HCT116 (cell line): ENCODE measurements around the gene KCTD15. TPM values are rescaled to one million over a fixed set of nuclear protein-coding genes. Genes with fewer than 3 reads are reported as not detected.

Experiments
- ATAC-seq: fragments of 200-7000 bp; cut with Tn5 transposase; 2 replicates; pipeline ENCODE4 v1.9.1; 2020; ENCODE audit warnings: mild to moderate bottlenecking, moderate library complexity
- BruUV-seq: library from RNA; stranded (reverse); fragments of 400-500 nt; replicated peaks from 2 replicates; lab custom pipeline; 2021; lab: Mats Ljungman, UMichigan
- CTCF ChIA-PET: fragments of 300-600 bp; sonication (Branson Sonifier 250); formaldehyde crosslinking; loops from one replicate; lab custom pipeline; 2021; ENCODE audit warnings: antibody characterized with exemption; lab: Charles Lee
- POLR2A ChIA-PET: fragments of 300-600, 350-600 bp; sonication (Branson Sonifier 250); formaldehyde crosslinking; loops from one replicate; lab custom pipeline; 2021; ENCODE audit warnings: antibody characterized with exemption; lab: Charles Lee
- RAD21 ChIA-PET, 2 experiments: fragments of 300-600 bp; sonication (Branson Sonifier 250); formaldehyde crosslinking; loops; one replicate each; lab custom pipeline; 2023; ENCODE audit warnings: low total read pairs in 2 of 2; ENCODE audit not compliant: uncharacterized antibody in 2 of 2, unreplicated experiment in 2 of 2, low non-redundant PET in 1 of 2; lab: Charles Lee
- DNase-seq: peaks from one replicate; pipeline ENCODE4 v3.0.0-alpha.2; 2010; ENCODE audit warnings: low read depth, low spot score
- H2AFZ ChIP-seq: fragments of 200-600 bp; shearing (Covaris generic), sonication (generic); 2 replicates; pipeline ENCODE4 v1.6.1; 2017; ENCODE audit warnings: low read depth, mixed run types, mixed read lengths, antibody characterized with exemption, low read length; ENCODE audit not compliant: poor library complexity, severe bottlenecking
- H3K27ac ChIP-seq: 2 replicates; pipeline ENCODE4 v1.5.1; 2012; ENCODE audit warnings: low read depth, low read length
- H3K27me3 ChIP-seq: fragments of 200-600 bp; sonication (generic); 2 replicates; pipeline ENCODE4 v1.6.1; 2016; ENCODE audit warnings: mixed run types, low read length, mixed read lengths; ENCODE audit not compliant: insufficient read depth
- H3K36me3 ChIP-seq, 2 experiments: fragments of 200-500 bp in 1 of 2; fragments of 200-600 bp in 1 of 2; sonication (Bioruptor generic) in 1 of 2; sonication (generic) in 1 of 2; 2 replicates each; pipeline versions ENCODE4 v1.5.1 to v1.6.1; 2014 to 2016; ENCODE audit warnings: low read length in 2 of 2, inconsistent platforms in 1 of 2, mixed read lengths in 1 of 2, mixed run types in 1 of 2; ENCODE audit not compliant: insufficient read depth in 2 of 2, control insufficient read depth in 1 of 2
- H3K4me1 ChIP-seq, 2 experiments: fragments of 200-600 bp in 1 of 2; sonication (generic) in 1 of 2; 2 replicates each; pipeline versions ENCODE4 v1.5.1 to v1.6.1; 2012 to 2017; ENCODE audit warnings: low read length in 2 of 2, inconsistent platforms in 1 of 2, mild to moderate bottlenecking in 1 of 2, mixed read lengths in 1 of 2, mixed run types in 1 of 2, moderate library complexity in 1 of 2; ENCODE audit not compliant: insufficient read depth in 2 of 2, control insufficient read depth in 1 of 2
- H3K4me2 ChIP-seq: fragments of 200-600 bp; sonication (generic); 2 replicates; pipeline ENCODE4 v1.6.1; 2017; ENCODE audit warnings: mixed run types, low read length, mixed read lengths
- H3K4me3 ChIP-seq, 2 experiments: fragments of 200-600 bp in 1 of 2; sonication (generic) in 1 of 2; replicated peaks in 1 of 2; 2 replicates each; pipeline ENCODE4 v1.5.1; 2011 to 2016; ENCODE audit warnings: low read length in 2 of 2, control low read depth in 1 of 2, low read depth in 1 of 2, mild to moderate bottlenecking in 1 of 2, mixed read lengths in 1 of 2, mixed run types in 1 of 2
- H3K79me2 ChIP-seq: fragments of 200-600 bp; sonication (generic); 2 replicates; pipeline ENCODE4 v1.6.1; 2017; ENCODE audit warnings: mild to moderate bottlenecking, mixed run types, low read length, moderate library complexity, mixed read lengths; ENCODE audit not compliant: insufficient read depth
- H3K9ac ChIP-seq: fragments of 200-600 bp; sonication (generic); 2 replicates; pipeline ENCODE4 v1.6.1; 2016; ENCODE audit warnings: low read length, mixed read lengths
- H3K9me2 ChIP-seq: fragments of 200-600 bp; sonication (generic), shearing (Covaris generic); 2 replicates; pipeline ENCODE4 v1.6.1; 2017; ENCODE audit warnings: mixed run types, mild to moderate bottlenecking, moderate library complexity; ENCODE audit not compliant: insufficient read depth
- H3K9me3 ChIP-seq, 2 experiments: fragments of 200-500 bp in 1 of 2; fragments of 200-600 bp in 1 of 2; sonication (Bioruptor generic) in 1 of 2; sonication (generic) in 1 of 2; 2 replicates each; pipeline ENCODE4 v1.6.1; 2014 to 2017; ENCODE audit warnings: low read length in 2 of 2, mixed read lengths in 2 of 2, inconsistent platforms in 1 of 2, low read depth in 1 of 2, mild to moderate bottlenecking in 1 of 2, mixed run types in 1 of 2, moderate library complexity in 1 of 2; ENCODE audit not compliant: control insufficient read depth in 1 of 2, insufficient read depth in 1 of 2
- H4K20me1 ChIP-seq: fragments of 200-600 bp; sonication (generic), shearing (Covaris generic); 2 replicates; pipeline ENCODE4 v1.6.1; 2017; ENCODE audit warnings: mixed run types, mild to moderate bottlenecking, moderate library complexity; ENCODE audit not compliant: insufficient read depth
- CBX3 ChIP-seq: IDR thresholded peaks from 2 replicates; pipeline ENCODE4 v1.6.1; 2012; ENCODE audit warnings: low read depth
- ELF1 ChIP-seq: IDR thresholded peaks from 2 replicates; pipeline ENCODE4 v1.6.1; 2012; ENCODE audit warnings: low read depth, borderline replicate concordance
- EZH2phosphoT487 ChIP-seq: fragments of 200-600 bp; IDR thresholded peaks from 2 replicates; pipeline ENCODE4 v1.6.1; 2018; ENCODE audit warnings: antibody characterized with exemption, borderline replicate concordance
- FOSL1 ChIP-seq: IDR thresholded peaks from 2 replicates; pipeline ENCODE4 v1.6.1; 2012; ENCODE audit warnings: low read depth
- JUND ChIP-seq: IDR thresholded peaks from 2 replicates; pipeline ENCODE4 v1.6.1; 2012
- REST ChIP-seq: IDR thresholded peaks from 2 replicates; pipeline ENCODE4 v1.6.1; 2012; ENCODE audit warnings: low read depth
- SP1 ChIP-seq: IDR thresholded peaks from 2 replicates; pipeline ENCODE4 v1.6.1; 2012; ENCODE audit warnings: low read depth
- ZFX ChIP-seq: fragments of 450-650 bp; IDR thresholded peaks from 2 replicates; pipeline ENCODE4 v1.6.1; 2017
- intact Hi-C: fragments of 100-400 bp; cut with micrococcal nuclease; formaldehyde crosslinking; loops from 2 replicates; pipeline ENCODE4 v1.10.0; 2022
- total RNA-seq: library from RNA; stranded (reverse); gene quantifications from one replicate; pipeline ENCODE4 v1.2.1, GENCODE V29; 2021; ENCODE audit not compliant: unreplicated experiment
- TF ChIP-seq, protein P1 (sequence below): IDR thresholded peaks from 2 replicates; pipeline ENCODE4 v1.6.1; 2012
- TF ChIP-seq, protein P2 (sequence below), 3 experiments: fragments of 200-600 bp in 1 of 3; sonication (generic) in 1 of 3; IDR thresholded peaks in 2 of 3; conservative IDR thresholded peaks in 1 of 3; 2 replicates each; pipeline ENCODE4 v1.5.1; 2012 to 2017; ENCODE audit warnings: low read depth in 2 of 3, low read length in 2 of 3, antibody characterized with exemption in 1 of 3, borderline replicate concordance in 1 of 3, control low read depth in 1 of 3, mild to moderate bottlenecking in 1 of 3, mixed read lengths in 1 of 3, mixed run types in 1 of 3, moderate library complexity in 1 of 3; ENCODE audit not compliant: insufficient read depth in 1 of 3

Gene KCTD15
- total RNA-seq, 1 experiment from 2014 or later = 29.2 TPM

GRCh38 chr19:33759356-33759755, 37.3 kb upstream of the KCTD15 start:
- no TSS peak for BruUV-seq
- TF ChIP-seq, protein P1, sequence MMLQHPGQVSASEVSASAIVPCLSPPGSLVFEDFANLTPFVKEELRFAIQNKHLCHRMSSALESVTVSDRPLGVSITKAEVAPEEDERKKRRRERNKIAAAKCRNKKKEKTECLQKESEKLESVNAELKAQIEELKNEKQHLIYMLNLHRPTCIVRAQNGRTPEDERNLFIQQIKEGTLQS = no peak
- TF ChIP-seq REST (no peak), FOSL1 (no peak), ZFX (no peak), SP1 (no peak), JUND (no peak), ELF1 (no peak), EZH2phosphoT487 (no peak), CBX3 (no peak)
- TF ChIP-seq, protein P2, sequence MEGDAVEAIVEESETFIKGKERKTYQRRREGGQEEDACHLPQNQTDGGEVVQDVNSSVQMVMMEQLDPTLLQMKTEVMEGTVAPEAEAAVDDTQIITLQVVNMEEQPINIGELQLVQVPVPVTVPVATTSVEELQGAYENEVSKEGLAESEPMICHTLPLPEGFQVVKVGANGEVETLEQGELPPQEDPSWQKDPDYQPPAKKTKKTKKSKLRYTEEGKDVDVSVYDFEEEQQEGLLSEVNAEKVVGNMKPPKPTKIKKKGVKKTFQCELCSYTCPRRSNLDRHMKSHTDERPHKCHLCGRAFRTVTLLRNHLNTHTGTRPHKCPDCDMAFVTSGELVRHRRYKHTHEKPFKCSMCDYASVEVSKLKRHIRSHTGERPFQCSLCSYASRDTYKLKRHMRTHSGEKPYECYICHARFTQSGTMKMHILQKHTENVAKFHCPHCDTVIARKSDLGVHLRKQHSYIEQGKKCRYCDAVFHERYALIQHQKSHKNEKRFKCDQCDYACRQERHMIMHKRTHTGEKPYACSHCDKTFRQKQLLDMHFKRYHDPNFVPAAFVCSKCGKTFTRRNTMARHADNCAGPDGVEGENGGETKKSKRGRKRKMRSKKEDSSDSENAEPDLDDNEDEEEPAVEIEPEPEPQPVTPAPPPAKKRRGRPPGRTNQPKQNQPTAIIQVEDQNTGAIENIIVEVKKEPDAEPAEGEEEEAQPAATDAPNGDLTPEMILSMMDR (IDR thresholded peaks at IDR 0.05 in 2 of 3, conservative IDR thresholded peaks at IDR 0.05 in 1 of 3; ENCODE audit: borderline replicate concordance in 1 of 3, insufficient read depth in 1 of 3, low read depth in 2 of 3, low read length in 2 of 3) = no peak
- POLR2A ChIA-PET = no interaction called here
- intact Hi-C loops = no loop called here
- no peaks in the 10 kb centered on the region for H4K20me1 ChIP-seq
- no peaks in the 10 kb centered on the region for H3K9me3 ChIP-seq
- RAD21 ChIA-PET = no interaction called here
- ATAC-seq (no peak), DNase-seq (no peak)
- no peak overlapping the region for H3K4me2 ChIP-seq
- CTCF ChIA-PET = no interaction called here
- H3K4me1 ChIP-seq = peaks cover 6 to 7% of the 10 kb centered on the region in 2 experiments
- H3K27ac ChIP-seq = no peak overlapping the region
- no peaks in the 10 kb centered on the region for H3K9me2 ChIP-seq
- H3K27me3 ChIP-seq = peaks cover 16% of the 10 kb centered on the region; the same call in 1 of the 2 replicates
- no peak overlapping the region for H2AFZ ChIP-seq
- H3K79me2 ChIP-seq = no peaks in the 10 kb centered on the region
- no peaks in the 10 kb centered on the region for H3K36me3 ChIP-seq
- no peak overlapping the region for H3K9ac ChIP-seq
- no peak overlapping the region for H3K4me3 ChIP-seq
